Prostate gland (tissue), 2 donors: Measurements from ENCODE around the gene KAZN. TPM values are rescaled to one million over a fixed set of nuclear protein-coding genes. Genes with fewer than 3 reads are reported as not detected.

ENCODE experiments used
- DNase-seq: peaks from one replicate; pipeline ENCODE4 v3.0.0-alpha.2; 2019; ENCODE audit warnings: low spot score
- H3K27ac ChIP-seq, 2 donors: fragments of 200-600 bp; sonication (generic); 2 replicates each; pipeline ENCODE4 v1.5.1; 2017 to 2019
- H3K27me3 ChIP-seq: fragments of 200-600 bp; sonication (generic); replicated peaks from 2 replicates; pipeline ENCODE4 v1.5.1; 2019; ENCODE audit not compliant: insufficient read depth
- H3K36me3 ChIP-seq, 2 donors: fragments of 200-600 bp; sonication (generic); 1 replicate in 1 of 2; 2 replicates in 1 of 2; pipeline versions ENCODE4 v1.5.1 to v1.8.1; 2017 to 2019
- H3K4me1 ChIP-seq: fragments of 200-600 bp; sonication (generic); replicated peaks from 2 replicates; pipeline ENCODE4 v1.5.1; 2019
- H3K4me3 ChIP-seq, 2 donors: fragments of 200-600 bp; sonication (generic); 2 replicates each; pipeline ENCODE4 v1.5.1; 2017 to 2019
- H3K9me3 ChIP-seq: fragments of 200-600 bp; sonication (generic); 2 replicates; pipeline ENCODE4 v1.5.1; 2017
- CTCF ChIP-seq, 4 experiments: fragments of 200-600 bp in 2 of 4; fragments of 450-650 bp in 2 of 4; sonication (generic) in 2 of 4; IDR thresholded peaks; 1 replicate in 3 of 4; 2 replicates in 1 of 4; pipeline ENCODE4 v1.5.1; 2016 to 2019; ENCODE audit warnings: antibody characterized with exemption in 4 of 4, mild to moderate bottlenecking in 2 of 4, moderate library complexity in 2 of 4
- POLR2A ChIP-seq: fragments of 450-650 bp; IDR thresholded peaks from one replicate; pipeline ENCODE4 v1.6.1; 2016; ENCODE audit warnings: antibody characterized with exemption, mild to moderate bottlenecking
- POLR2AphosphoS5 ChIP-seq: sonication (generic); formaldehyde crosslinking; IDR thresholded peaks from one replicate; pipeline ENCODE4 v1.6.1; 2017; ENCODE audit warnings: antibody characterized with exemption
- WGBS: methylation state at CpG from one replicate; pipeline ENCODE4 v1.1.5; 2018; 5-methylcytosine and 5-hydroxymethylcytosine counted together
- intact Hi-C: fragments of 100-400 bp; cut with DNase I; formaldehyde crosslinking; loops from one replicate; pipeline ENCODE4 v1.14.2; 2022
- total RNA-seq, 2 donors: library from RNA; depleted of rRNA; stranded (reverse); fragments of >200 nt; gene quantifications; one replicate each; pipeline ENCODE4 v1.1.0, GENCODE V29; 2016

Gene KAZN
- total RNA-seq, 2 donors from 2014 or later: 8.3 to 12.7 TPM

- no peak for DNase-seq
- no peak overlapping the region for H3K27ac ChIP-seq
- intact Hi-C loops: no loop called here
- H3K9me3 ChIP-seq: no peaks in the 10 kb centered on the region
- no peaks in the 10 kb centered on the region for H3K36me3 ChIP-seq
- TF ChIP-seq CTCF (IDR thresholded peaks at IDR 0.05) (no peak), POLR2A (no peak), POLR2AphosphoS5 (no peak)
- 60% methylated on average over 9 of the region's 9 CpGs for WGBS
- H3K4me1 ChIP-seq: peaks cover 10% of the 10 kb centered on the region
- H3K4me3 ChIP-seq: no peak overlapping the region
- peaks cover 4% of the 10 kb centered on the region for H3K27me3 ChIP-seq
These were observed 143.9 kb downstream of the KAZN start for GRCh38 chr1:14742181-14742980.

- TF ChIP-seq POLR2AphosphoS5 (no peak), POLR2A (no peak), CTCF (IDR thresholded peaks at IDR 0.05) (no peak)
- DNase-seq: no peak
- H3K4me3 ChIP-seq: no peak overlapping the region
- no peaks in the 10 kb centered on the region for H3K36me3 ChIP-seq
- peaks cover 4% of the 10 kb centered on the region for H3K27me3 ChIP-seq
- peaks cover 4% of the 10 kb centered on the region for H3K4me1 ChIP-seq
- H3K27ac ChIP-seq: no peak overlapping the region
- whole genome bisulfite sequencing: 96% methylated on average over 6 of the region's 6 CpGs
- intact Hi-C loops: no loop called here
- no peaks in the 10 kb centered on the region for H3K9me3 ChIP-seq
These were observed 144.9 kb downstream of the KAZN start for GRCh38 chr1:14743368-14743767.

GRCh38 chr1:14745001-14745720 lies 146.7 kb downstream of the KAZN start:
- Histone ChIP-seq H3K27ac (no peak overlapping the region), H3K4me1 (no peaks in the 10 kb centered on the region), H3K36me3 (no peaks in the 10 kb centered on the region), H3K4me3 (no peak overlapping the region), H3K9me3 (no peaks in the 10 kb centered on the region), H3K27me3 (no peaks in the 10 kb centered on the region)
- 52% methylated on average over 9 of the region's 9 CpGs for WGBS
- TF ChIP-seq POLR2A (no peak), CTCF (IDR thresholded peaks at IDR 0.05) (no peak), POLR2AphosphoS5 (no peak)
- intact Hi-C loops: no loop called here
- no peak for DNase-seq

- intact Hi-C loops: no loop called here
These were observed 147.3 kb downstream of the KAZN start for GRCh38 chr1:14745789-14746188.

More at GRCh38 chr1:14745789-14746188, 147.3 kb downstream of the KAZN start:
- Histone ChIP-seq H3K9me3 (no peaks in the 10 kb centered on the region), H3K27me3 (no peaks in the 10 kb centered on the region), H3K4me1 (no peaks in the 10 kb centered on the region), H3K4me3 (no peak overlapping the region), H3K36me3 (no peaks in the 10 kb centered on the region), H3K27ac (no peak overlapping the region)
- no peak for DNase-seq
- 44% methylated on average over 6 of the region's 6 CpGs for WGBS
- no peak for TF ChIP-seq POLR2AphosphoS5
- no peak for TF ChIP-seq POLR2A
- TF ChIP-seq CTCF (IDR thresholded peaks at IDR 0.05): no peak
